COR-L47 (cell line): ENCODE results near the gene TAS2R1.

Experiments used
- DNase-seq: peaks from one replicate; lab custom pipeline; 2025; lab: John Stamatoyannopoulos, UW

The TAS2R1 gene, protein sequence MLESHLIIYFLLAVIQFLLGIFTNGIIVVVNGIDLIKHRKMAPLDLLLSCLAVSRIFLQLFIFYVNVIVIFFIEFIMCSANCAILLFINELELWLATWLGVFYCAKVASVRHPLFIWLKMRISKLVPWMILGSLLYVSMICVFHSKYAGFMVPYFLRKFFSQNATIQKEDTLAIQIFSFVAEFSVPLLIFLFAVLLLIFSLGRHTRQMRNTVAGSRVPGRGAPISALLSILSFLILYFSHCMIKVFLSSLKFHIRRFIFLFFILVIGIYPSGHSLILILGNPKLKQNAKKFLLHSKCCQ

DNA sequence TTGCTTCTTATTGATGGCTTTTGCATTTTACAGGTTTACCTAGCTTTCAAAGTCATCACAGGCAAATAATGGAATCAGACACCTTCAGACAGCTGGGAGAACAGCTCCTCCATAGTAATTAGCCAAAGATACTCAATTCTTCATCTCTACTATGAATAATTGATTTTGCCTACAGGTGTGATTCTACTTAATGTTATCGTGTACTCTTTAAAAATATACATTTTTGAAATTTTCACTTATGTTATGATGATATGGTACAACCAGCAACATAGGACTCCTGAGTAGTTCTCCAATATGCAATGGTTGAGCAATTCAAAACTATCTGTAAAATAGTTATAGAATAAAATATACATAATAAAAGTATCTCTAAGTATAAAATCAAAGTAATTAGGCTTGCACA, at the start of gene TAS2R1:
TAS2R1 (minus strand) TSS at position 101 of the 400 bp plus-strand sequence. CDS start 319 bp downstream, outside the sequence.
- DNase-seq = no peak

DNA sequence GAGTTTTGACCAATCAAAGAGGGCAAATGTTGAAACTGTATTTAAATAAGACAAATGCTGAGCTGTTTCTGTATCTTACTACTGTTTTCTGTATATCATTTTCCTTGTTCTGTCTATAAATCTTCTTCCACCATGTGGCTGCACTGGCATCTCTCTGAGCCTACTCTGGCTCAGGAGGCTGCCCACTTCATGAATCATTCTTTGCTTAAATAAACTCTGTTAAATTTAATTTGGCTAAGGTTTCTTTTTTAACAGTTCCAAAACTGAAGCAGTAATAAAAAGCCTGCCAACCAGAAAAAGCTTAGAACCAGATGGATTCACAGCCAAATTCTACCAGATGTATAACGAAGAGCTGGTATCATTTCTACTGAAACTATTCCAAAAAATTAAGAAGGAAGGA, 40.2 kb upstream of the TAS2R1 start:
- no peak for DNase-seq

DNA sequence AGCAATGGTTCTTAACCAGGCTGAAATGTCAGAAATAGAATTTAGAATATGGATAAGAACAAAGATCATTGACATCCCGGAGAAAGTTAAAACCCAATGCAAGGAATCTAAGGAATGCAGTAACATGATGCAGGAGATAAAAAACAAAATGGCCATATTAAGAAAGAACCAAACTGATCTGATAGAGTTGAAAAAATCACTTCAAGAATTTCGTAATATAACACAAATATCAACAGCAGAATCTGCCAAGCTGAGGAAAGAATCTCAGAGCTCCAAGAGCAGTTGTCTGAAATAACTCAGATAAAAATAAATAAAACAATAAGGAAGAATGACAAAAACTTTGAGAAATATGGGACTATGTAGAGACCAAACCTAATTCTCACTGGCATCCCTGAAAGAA, 37.8 kb upstream of the TAS2R1 start:
- DNase-seq = no peak

DNA sequence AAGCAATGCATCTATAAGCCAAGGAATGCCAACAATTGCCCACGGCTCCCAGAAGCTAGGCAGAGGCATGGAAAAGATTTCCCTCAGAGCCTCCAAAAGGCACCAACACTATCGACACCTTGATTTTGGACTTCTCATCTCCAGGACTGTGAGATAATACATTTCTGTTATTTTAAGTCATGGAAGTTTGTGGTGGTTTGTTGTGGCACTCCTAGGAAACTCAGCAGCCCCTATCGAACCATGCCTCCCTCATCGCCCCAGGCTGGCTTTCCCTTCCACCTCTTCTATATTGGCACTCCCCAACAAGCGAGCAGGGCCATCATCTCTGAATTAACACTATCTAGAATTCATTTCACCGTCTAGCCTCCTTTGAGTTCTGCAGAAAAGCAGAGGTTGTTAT, 33.7 kb upstream of the TAS2R1 start:
- DNase-seq = no peak

DNA sequence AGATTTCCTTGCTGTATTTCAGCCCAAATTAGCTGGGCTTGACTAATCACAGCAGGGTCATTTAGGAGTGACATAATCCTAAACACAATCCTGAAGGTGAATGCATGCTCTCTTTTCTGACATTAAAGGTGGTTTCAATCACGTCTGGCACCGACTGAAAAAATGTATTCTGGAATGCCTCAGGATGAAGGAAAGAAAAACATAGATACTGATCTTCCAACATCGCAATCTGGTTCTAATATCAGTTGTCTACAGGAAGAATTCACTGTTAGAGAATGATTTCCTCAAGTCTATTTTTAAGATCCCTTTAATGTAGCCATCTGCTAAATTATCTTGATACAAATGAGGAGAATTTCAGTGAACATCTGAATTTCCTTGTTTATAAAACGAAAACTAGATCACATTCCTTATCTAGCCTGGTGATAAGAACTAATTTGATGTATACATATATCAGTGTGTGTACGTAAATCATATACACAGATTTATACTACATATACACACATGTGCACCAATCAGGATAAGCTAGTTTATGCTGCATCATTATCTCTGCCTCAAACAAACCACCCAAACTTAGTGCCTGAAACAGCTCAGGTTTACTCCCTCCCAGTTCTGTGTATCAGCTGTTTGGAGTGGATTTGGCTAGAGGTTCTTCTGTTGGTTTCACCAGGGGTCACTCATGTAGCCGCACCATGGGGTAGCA, 31.3 kb upstream of the TAS2R1 start:
- DNase-seq = no peak

DNA sequence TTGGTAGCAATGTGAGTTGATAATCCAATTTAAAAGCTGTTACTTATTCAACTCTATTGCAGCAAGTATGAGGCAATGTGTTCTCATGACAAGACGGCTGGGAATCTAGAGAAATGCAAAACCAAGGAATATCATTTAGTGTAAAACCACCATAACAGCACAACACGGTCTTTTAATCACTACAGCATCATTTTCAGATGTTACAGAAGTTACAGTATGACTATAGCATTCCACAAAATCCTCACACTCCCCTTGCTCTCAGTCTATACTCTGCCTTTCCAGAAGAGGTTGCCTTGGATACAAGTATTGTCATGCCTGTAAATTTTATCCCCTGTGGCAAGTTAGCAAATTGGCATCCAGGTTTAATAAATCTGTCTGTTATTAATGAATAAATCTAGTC, 28.6 kb upstream of the TAS2R1 start:
- no peak for DNase-seq

DNA sequence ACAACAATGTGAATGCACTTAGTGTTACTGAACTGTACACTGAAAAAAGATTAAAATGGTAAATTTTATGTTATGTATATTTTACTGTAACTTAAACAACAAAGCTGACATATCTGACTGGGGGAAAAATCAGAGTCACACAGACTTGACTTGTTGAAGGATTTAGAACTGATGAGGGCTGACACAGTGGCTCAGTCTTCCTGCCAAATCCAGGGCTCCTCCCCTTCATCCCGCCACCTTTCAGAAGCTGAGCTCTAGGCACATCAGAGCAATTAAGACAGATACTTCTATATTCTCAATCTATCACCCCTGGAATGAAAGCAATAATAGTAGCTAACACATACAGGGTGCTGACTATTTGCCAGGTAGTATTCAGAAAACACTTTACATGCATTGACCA, 27.7 kb upstream of the TAS2R1 start:
- no peak for DNase-seq

DNA sequence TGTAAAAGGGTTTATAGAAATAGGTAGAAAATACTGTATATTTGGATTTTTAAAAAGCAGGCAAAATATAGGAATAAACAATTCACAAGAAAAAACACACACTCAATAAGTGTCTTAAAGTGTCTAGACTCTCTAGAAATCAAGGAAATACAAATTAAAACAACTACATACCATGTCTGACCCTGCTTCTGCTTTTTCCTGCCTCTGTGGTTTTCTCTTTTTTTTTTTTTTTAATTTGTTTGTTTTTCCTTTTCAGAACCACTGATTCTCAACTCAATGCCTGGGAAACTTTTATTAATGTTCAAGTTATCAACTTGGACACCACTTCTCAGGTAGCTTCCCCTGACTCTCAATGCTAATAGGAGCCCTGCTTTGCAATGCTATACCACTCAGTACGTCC, 25.5 kb upstream of the TAS2R1 start:
- no peak for DNase-seq

DNA sequence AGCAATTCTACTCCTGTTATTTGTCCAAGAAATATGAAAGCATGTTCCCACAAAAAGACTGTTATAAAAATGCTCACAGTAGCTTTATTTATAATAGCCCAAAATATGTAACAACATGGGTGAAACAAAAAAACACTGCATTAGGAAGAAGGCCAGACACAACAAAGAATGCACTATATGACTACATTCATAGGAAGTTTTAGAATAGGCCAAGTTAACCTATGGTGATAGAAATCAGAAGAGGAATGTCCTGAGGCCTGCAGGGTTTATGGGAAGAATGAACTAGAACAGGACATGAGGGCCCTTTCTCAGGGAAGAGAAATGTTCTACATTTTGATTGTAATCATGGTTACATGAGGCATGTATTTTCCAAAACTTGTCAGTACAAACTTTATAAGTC, 24.7 kb upstream of the TAS2R1 start:
- DNase-seq = no peak

DNA sequence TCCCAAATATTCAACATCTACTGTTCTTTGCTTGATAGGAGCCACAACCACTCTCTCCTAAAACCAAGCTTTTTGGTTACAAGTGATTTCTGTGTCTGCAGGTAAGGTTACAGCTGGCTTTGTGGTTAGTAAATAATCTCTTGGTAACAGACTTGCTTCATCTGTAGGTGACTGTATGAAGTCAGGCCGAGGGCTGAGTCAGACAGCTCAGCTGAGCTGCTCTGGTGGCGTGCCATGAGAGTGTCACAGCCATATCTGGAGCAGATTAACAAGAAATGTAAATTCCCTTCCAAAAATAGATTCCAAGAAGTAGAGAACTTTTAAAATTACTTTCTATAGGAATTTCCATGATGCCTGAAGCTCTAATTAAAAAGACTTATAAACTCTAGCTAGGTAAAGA, 23.7 kb upstream of the TAS2R1 start:
- DNase-seq = no peak

DNA sequence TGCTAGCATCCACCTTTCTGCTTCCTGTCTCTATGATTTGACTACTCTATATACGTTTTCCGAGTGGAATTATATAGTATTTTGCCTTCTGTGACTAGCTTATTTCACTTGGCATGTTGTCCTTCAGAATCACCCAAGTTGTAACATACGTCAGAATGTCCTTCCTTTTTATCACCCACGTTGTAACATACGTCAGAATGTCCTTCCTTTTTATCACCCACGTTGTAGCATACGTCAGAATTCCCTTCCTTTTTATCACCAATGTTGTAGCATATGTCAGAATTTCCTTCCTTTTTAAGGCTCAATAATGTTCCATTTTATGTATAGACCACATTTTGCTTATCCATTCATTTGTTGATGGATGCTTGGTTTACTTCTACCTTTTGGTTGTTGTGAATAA, 22.9 kb upstream of the TAS2R1 start:
- no peak for DNase-seq

DNA sequence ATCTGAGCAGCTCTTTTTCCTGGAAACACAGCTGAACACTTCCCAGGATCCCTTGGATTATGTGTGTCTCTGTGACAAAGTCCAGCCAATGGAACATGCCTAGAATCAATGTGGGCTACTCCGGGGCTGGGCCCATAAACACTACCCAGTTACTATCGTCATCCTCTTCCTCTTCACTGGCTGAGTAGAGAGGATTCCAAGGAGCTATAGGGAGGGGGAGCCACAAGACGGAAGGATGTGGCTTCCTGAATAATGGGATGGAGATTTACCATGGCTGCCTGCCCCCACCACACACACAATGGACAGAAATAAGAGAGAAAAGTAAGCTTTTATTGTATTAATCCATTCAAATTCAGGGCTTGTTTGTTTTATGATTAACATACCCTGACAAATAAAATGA, 22.1 kb upstream of the TAS2R1 start:
- DNase-seq = no peak

DNA sequence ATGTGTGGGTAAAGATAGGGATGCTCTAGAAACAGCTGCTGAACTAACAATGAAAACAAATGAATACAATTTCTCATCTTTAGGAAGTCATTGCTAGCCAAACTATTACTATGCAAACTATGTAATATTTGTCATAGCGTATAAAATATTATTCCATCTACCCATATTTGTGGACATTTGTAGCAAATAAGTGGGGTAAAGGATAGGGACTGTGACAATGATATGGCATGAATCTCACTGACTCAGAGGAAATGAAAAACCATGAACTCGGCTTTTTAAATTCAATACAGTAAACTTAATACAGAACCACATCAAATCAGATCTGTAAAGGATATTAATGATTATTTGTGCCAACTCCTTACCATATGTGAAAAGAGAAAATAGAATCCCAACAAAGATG, 16.7 kb upstream of the TAS2R1 start:
- no peak for DNase-seq

DNA sequence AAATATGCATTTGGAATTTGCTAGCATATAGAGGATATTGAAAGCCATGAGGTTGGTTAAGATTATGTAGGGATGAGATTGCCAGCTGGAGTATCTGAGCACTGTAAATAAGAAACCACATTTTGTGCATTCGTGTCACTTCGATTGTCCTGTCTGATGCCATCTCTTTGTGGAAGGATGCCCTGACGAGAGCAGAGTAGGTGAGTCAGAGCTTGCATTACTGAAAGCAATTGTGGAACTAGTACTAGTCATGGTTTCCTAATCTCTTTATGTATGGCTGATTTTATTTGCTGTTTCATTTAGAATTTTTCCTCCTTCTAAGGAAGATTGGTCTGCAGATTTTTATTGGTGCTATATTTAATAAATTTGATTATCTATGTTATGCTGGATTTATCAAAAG, 14.5 kb upstream of the TAS2R1 start:
- no peak for DNase-seq

DNA sequence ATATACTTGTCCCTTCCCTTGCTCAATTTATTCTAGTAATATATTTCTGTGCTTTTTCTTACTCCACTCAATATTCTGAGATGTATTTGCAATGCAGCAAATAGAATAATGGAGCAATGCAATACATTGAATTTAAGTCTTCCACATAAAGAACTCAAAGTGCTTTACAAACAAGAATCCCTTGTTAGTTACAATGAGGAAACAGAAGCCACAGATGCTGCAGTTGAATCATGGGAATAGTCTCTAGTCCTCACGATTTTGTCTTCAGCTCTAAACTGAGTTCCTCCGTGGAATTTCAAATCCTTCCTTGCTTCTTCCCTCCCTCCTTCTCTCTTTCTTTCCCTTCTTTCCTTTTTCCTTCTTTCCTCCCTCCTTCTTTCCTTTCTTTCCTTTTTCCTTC, 12.5 kb upstream of the TAS2R1 start:
- DNase-seq = no peak

DNA sequence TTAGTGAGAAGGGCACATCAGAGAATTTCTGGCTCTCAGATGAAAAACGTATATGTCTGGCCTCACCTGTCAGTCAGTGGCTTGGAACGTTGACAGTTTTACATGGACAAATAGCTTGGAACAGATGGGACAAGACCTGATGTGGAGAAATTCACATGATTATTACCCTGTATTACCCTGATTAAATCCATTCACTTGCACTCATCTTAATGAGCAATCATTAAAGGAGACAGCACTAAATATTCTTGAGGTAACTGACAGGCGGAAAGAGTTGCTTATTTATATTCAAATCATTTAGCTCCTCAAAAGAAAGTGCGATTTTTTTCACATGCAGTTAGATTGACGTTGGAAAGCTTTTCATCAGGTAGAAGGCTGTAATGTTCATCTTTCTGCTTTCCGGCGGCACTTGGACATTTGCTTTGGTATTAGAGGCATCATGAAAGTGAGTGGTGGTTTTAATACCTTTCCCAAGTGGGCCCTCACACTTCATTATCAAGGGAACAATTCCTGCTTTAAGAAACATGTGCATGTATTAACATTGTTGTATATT, 11.7 kb upstream of the TAS2R1 start:
- DNase-seq = no peak

DNA sequence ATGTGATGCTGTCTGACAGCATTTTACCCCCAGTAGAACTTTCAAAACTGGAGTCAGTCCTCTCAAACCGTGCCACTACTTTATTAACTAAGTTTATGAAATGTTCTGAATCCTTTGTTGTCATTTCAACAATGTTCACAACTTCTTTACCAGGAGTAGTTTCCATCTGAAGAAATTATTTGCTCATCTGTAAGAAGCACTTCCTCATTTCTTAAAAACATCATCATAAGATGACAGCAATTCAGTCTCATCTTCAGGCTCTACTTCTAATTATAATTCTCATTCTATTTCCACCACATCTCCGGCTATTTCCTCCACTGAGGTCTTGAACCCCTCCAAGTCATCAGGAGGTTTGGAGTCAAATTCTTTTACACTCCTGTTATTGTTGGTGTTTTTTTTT, 2.3 kb upstream of the TAS2R1 start:
- no peak for DNase-seq

DNA sequence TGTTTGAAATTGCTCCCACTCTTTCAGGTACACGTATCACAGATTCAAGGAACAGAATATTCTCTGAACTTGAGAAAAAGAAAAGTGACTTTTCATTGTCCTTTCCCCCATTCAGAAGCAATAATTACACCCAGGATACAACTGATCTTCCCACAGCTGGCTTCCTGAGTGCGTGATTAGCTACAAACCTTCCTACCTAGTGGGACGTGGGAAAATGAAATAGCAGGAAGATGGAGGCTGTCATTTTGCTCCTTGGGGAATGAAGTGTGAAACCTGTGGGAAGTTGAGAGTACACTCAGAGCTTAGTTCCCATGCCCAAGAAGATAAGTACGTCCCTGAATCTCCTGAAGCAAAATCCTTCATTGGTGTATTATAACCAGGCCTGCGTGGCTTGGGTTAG, 2.6 kb downstream of the TAS2R1 start:
- no peak for DNase-seq

DNA sequence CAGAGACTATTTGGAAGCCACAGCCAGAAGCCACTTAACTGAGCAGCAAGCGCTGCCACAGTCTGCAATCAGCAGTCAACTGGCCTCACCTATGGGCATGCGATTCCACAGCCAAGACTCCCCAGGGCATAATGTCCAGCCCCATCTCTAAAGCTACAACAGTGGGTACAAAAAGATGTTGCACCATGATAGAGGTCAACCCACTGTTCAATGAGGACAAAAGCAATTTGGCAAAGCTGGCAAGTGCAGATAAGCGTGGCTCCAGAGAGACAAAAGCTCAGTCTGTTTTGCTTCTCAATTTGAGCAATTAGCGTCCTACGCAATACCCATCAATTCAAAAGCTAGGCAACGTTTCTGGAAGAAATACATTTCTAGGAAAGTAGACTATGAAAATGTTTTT, 3.2 kb downstream of the TAS2R1 start:
- no peak for DNase-seq

DNA sequence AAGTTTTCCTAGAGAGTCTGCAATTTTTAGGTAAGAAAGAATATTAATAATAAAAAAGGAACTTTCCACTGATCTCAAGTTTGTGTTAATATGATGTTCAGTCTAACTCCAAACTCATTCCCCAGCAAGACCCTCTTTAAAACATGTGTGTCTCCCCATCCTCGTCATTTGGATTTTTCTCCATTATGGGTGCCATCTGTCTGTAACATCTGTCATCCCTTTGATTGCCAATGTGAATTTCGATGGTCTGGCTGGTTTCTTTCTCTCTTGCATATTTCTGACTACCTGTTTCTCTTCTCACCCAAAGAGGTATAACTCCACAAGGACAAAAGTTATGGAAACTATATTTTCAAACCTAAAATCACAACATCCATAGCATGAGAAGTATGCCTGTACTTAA, 4.4 kb downstream of the TAS2R1 start:
- DNase-seq = no peak

DNA sequence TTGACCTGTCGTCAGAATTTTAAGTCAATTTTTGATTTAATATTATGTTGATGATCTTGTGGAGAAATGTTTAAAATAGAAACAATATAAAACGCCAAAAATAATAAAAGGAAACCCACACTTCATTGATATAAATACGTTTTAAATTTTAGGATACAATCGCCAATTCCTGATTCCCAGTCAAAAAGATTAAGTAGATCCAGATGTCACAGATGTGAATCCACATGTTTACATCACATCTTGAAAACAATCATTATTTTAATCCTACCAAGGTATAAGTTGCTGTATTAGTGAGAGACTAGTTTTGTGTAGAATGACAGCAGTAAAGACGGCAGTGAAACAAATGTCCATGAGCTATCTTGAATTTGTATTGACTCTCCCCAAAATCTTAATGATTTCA, 4.9 kb downstream of the TAS2R1 start:
- DNase-seq = no peak

DNA sequence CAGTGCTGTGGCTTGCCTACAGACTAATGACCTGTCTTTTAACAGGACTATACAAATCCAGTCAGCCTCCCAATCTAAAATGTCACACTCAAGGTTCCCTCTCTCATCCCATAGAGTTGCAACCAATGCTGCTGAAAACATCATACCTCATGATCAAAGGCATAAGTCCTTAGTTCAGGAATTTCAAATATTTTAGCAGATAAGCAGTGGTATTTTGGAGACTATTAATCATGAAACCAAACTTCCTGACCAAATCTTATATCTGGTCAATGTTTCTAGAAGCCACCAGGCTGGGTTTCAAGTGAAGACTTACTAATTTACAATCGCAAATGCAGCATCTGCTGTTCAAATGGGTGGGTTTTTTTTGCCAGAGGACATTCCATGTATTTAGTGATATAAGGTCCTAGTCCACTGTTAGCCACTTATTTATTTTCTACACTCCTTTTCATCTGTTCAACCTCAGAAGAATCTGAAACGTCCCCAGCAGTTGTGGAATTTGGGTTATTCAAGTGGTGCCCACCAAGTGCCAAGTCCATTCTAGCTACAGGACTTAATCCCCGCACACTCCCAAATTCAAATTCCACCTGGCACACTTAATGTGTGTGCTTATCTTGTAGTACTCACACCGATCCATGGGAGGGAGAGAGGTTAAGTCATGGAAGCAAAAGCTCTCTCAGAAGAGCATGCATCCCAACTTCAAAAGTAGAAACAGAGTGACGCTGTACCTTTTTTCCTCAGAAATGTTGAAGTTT, 5.8 kb downstream of the TAS2R1 start:
- DNase-seq = no peak

DNA sequence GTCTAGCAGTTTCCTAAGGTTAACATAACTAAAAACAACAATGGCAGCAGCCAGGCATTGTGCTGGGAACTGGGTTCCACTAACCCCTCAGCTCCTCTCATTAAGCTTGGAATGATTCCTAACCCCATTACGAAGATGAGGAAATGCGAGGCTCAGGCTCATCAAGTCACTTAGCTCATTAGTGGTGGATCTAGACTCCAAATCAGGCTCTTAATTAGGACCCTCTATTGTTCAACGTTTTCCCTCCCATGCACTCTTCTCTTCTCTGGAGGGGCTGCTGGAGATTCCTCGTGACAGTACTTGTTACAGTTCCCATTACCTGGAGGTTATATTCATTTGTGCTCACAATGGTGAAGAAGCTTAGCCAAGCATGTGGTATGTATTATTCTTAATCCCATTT, 6.5 kb downstream of the TAS2R1 start:
- no peak for DNase-seq
